HUES6 (cell line): ENCODE measurements around the gene TACC2.

Experiments
- H3K27ac ChIP-seq: 2 replicates; pipeline ENCODE4 v1.7.0; 2013; ENCODE audit warnings: low read depth, mild to moderate bottlenecking, low read length, inconsistent platforms
- H3K27me3 ChIP-seq: 2 replicates; pipeline ENCODE4 v1.6.1; 2013; ENCODE audit warnings: low read length; ENCODE audit not compliant: control insufficient read depth, insufficient read depth
- H3K36me3 ChIP-seq: 2 replicates; pipeline ENCODE4 v1.6.1; 2013; ENCODE audit warnings: low read length; ENCODE audit not compliant: control insufficient read depth, insufficient read depth
- H3K4me1 ChIP-seq: 2 replicates; pipeline ENCODE4 v1.6.1; 2013; ENCODE audit warnings: low read length; ENCODE audit not compliant: control insufficient read depth, insufficient read depth
- H3K4me3 ChIP-seq: 2 replicates; pipeline ENCODE4 v1.5.1; 2013; ENCODE audit warnings: low read depth, low read length
- H3K9ac ChIP-seq: one replicate; pipeline ENCODE4 v1.6.1; 2013; ENCODE audit warnings: mild to moderate bottlenecking, low read length
- H3K9me3 ChIP-seq: 2 replicates; pipeline ENCODE4 v1.6.1; 2013; ENCODE audit warnings: low read depth, low read length; ENCODE audit not compliant: control insufficient read depth, insufficient read depth

The TACC2 gene

GRCh38 chr10:122126763-122127659 is 138.0 kb downstream of the TACC2 start:
- Histone ChIP-seq H3K9me3 (no peaks in the 10 kb centered on the region), H3K4me1 (peaks cover 12% of the 10 kb centered on the region), H3K4me3 (no peak overlapping the region), H3K9ac (no peak overlapping the region), H3K36me3 (no peaks in the 10 kb centered on the region), H3K27ac (no peak overlapping the region), H3K27me3 (no peaks in the 10 kb centered on the region)

- Histone ChIP-seq H3K4me3 (no peak overlapping the region), H3K9ac (no peak overlapping the region), H3K36me3 (no peaks in the 10 kb centered on the region), H3K27me3 (no peaks in the 10 kb centered on the region), H3K9me3 (no peaks in the 10 kb centered on the region), H3K27ac (no peak overlapping the region), H3K4me1 (peaks cover 21% of the 10 kb centered on the region)
Measured at GRCh38 chr10:122127943-122128342, 139.0 kb downstream of the TACC2 start.

GRCh38 chr10:122128357-122128756 is 139.4 kb downstream of the TACC2 start:
- H3K27me3 ChIP-seq = no peaks in the 10 kb centered on the region
- no peaks in the 10 kb centered on the region for H3K9me3 ChIP-seq
- H3K4me1 ChIP-seq = peaks cover 22% of the 10 kb centered on the region
- H3K9ac ChIP-seq = no peak overlapping the region
- no peak overlapping the region for H3K27ac ChIP-seq
- H3K36me3 ChIP-seq = 0 out of 2 replicates have a peak, but pooled peaks cover 2% of the 10 kb centered on the region
- no peak overlapping the region for H3K4me3 ChIP-seq

- no peak overlapping the region for H3K9ac ChIP-seq
- no peaks in the 10 kb centered on the region for H3K27me3 ChIP-seq
- peaks cover 8% of the 10 kb centered on the region; the same call in 1 of the 2 replicates for H3K36me3 ChIP-seq
- H3K4me1 ChIP-seq = peaks cover 17% of the 10 kb centered on the region
- H3K4me3 ChIP-seq = no peak overlapping the region
- H3K9me3 ChIP-seq = no peaks in the 10 kb centered on the region
- no peak overlapping the region for H3K27ac ChIP-seq
Measured at GRCh38 chr10:122130474-122131110, 141.6 kb downstream of the TACC2 start.

GRCh38 chr10:122132331-122132755 is 143.4 kb downstream of the TACC2 start:
- Histone ChIP-seq H3K4me1 (peaks cover 17% of the 10 kb centered on the region), H3K36me3 (peaks cover 8% of the 10 kb centered on the region; the same call in 1 of the 2 replicates), H3K27me3 (no peaks in the 10 kb centered on the region), H3K9me3 (no peaks in the 10 kb centered on the region), H3K9ac (no peak overlapping the region), H3K27ac (no peak overlapping the region), H3K4me3 (no peak overlapping the region)

GRCh38 chr10:122132882-122133565 is 144.1 kb downstream of the TACC2 start:
- no peaks in the 10 kb centered on the region for H3K27me3 ChIP-seq
- no peaks in the 10 kb centered on the region for H3K9me3 ChIP-seq
- H3K27ac ChIP-seq = no peak overlapping the region
- H3K4me3 ChIP-seq = no peak overlapping the region
- peaks cover 8% of the 10 kb centered on the region; the same call in 1 of the 2 replicates for H3K36me3 ChIP-seq
- peaks cover 16% of the 10 kb centered on the region for H3K4me1 ChIP-seq
- H3K9ac ChIP-seq = no peak overlapping the region

- Histone ChIP-seq H3K4me1 (peaks cover 25% of the 10 kb centered on the region), H3K9me3 (no peaks in the 10 kb centered on the region), H3K27ac (no peak overlapping the region), H3K4me3 (no peak overlapping the region), H3K36me3 (peaks cover 8% of the 10 kb centered on the region; the same call in 1 of the 2 replicates), H3K27me3 (no peaks in the 10 kb centered on the region), H3K9ac (no peak overlapping the region)
Measured at GRCh38 chr10:122135251-122136025, 146.5 kb downstream of the TACC2 start.

GRCh38 chr10:122138831-122139625 is 150.1 kb downstream of the TACC2 start:
- Histone ChIP-seq H3K4me3 (no peak overlapping the region), H3K27ac (no peak overlapping the region), H3K9me3 (no peaks in the 10 kb centered on the region), H3K36me3 (peaks cover 3% of the 10 kb centered on the region), H3K27me3 (no peaks in the 10 kb centered on the region), H3K4me1 (peaks cover 26% of the 10 kb centered on the region), H3K9ac (peak overlapping the region; percentile 30)

GRCh38 chr10:122139627-122140170 is 150.7 kb downstream of the TACC2 start:
- Histone ChIP-seq H3K27me3 (no peaks in the 10 kb centered on the region), H3K36me3 (peaks cover 6% of the 10 kb centered on the region), H3K9me3 (peaks cover 3% of the 10 kb centered on the region), H3K27ac (0 out of 2 replicates have a peak overlapping the region, but pooled peaks have one; percentile 8), H3K4me3 (no peak overlapping the region), H3K4me1 (peaks cover 26% of the 10 kb centered on the region), H3K9ac (peak overlapping the region; percentile 14)
